Activated CD8-positive, alpha-beta T cell treated with anti-CD3 and anti-CD28 coated beads for 36 hours (primary cell): ENCODE data around the gene CDC6. TPM values are rescaled to one million over a fixed set of nuclear protein-coding genes. Genes with fewer than 3 reads are reported as not detected.

Source experiments
- ATAC-seq: fragments of 200-7000 bp; cut with Tn5 transposase; one replicate; pipeline ENCODE4 v1.10.0; 2021; ENCODE audit warnings: mild to moderate bottlenecking, moderate library complexity
- CTCF ChIA-PET: fragments of 350-600 bp; sonication (Branson Sonifier 250); formaldehyde crosslinking; loops from one replicate; lab custom pipeline; 2021; ENCODE audit warnings: antibody characterized with exemption; lab: Charles Lee
- POLR2A ChIA-PET: fragments of 350-600 bp; sonication (Branson Sonifier 250); formaldehyde crosslinking; loops from one replicate; lab custom pipeline; 2021; ENCODE audit warnings: antibody characterized with exemption; lab: Charles Lee
- DNase-seq: peaks from one replicate; pipeline ENCODE4 v3.0.0-alpha.2; 2020
- H3K27ac Mint-ChIP-seq: one replicate; pipeline ENCODE4 v1.8.0; 2021; ENCODE audit warnings: mild to moderate bottlenecking, mixed read lengths
- H3K27me3 Mint-ChIP-seq: one replicate; pipeline ENCODE4 v1.8.0; 2021; ENCODE audit warnings: mixed read lengths
- H3K36me3 Mint-ChIP-seq: one replicate; pipeline ENCODE4 v1.8.0; 2021; ENCODE audit warnings: low read depth, mixed read lengths
- H3K4me1 Mint-ChIP-seq: one replicate; pipeline ENCODE4 v1.8.0; 2021; ENCODE audit warnings: low read depth, mixed read lengths
- H3K4me3 Mint-ChIP-seq: one replicate; pipeline ENCODE4 v1.8.0; 2021; ENCODE audit warnings: mild to moderate bottlenecking, moderate library complexity, mixed read lengths
- H3K9me3 Mint-ChIP-seq: one replicate; pipeline ENCODE4 v1.8.0; 2021; ENCODE audit warnings: mixed read lengths
- intact Hi-C: fragments of 100-400 bp; cut with micrococcal nuclease; formaldehyde crosslinking; loops from one replicate; pipeline ENCODE4 v1.10.0; 2022
- total RNA-seq, 2 experiments: library from RNA; stranded (reverse); gene quantifications; one replicate each; pipeline ENCODE4 v1.2.3, GENCODE V29; 2021
- TF ChIP-seq, protein P1 (sequence below): fragments of 200-600 bp; IDR thresholded peaks from one replicate; pipeline ENCODE4 v1.8.0; 2022; ENCODE audit warnings: antibody characterized with exemption, mild to moderate bottlenecking

The CDC6 gene
- total RNA-seq, 2 experiments from 2014 or later = 110 to 118 TPM

DNA sequence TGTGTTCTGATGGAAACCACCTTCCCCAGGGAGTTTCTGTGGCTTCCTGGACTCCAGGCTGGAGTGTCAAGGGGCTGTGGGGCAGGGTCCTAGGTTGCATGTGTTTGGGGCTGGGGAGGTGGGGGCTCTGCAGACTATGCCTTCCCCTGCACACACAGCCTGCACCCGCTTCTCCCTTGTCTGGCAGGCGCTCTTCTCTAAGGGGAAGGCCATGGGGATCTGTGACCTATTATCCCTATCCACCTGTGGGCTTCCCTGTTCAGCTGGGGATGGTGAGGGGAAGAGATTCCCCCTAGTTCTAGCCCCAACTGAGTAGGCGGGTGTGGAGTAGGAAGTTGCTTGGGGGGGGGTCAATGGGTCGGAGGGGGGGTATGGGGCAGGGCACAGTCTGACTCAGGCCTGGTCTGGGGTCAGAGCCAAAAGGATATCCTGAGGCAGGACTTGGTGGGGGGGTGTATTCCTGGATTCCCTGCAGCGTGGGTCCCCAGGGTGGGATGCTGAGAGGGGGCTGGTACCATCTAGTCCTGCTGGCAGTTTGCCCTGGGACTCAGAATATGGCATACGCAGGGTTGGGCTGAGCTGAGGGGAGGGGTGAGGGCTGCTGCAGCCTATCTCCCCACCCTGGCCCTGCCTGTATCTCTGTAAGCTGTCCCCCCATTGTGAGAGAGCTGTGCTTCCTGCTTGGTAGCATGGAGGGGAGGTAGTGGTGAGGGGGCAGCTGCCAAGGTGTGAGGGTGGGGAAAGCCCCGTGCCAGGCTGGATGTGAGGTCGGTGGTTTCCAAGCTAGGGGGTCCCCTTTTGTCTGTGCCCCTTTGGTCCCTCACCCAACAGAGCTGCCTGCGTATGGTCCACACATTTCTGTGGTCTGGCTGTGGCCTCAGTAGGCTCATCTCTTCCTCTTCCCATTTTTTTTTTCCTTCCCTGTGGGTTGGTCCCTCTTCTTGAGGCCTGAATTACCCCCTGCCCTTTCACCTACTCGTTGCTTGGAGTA lies 36.0 kb downstream of the CDC6 start:
- H3K27me3 Mint-ChIP-seq = no peaks in the 10 kb centered on the region
- H3K36me3 Mint-ChIP-seq = peaks cover 12% of the 10 kb centered on the region
- peak overlapping the region; percentile 99 for H3K27ac Mint-ChIP-seq
- peak; percentile 91 for DNase-seq
- H3K4me1 Mint-ChIP-seq = peaks cover 86% of the 10 kb centered on the region
- peak overlapping the region; percentile 98 for H3K4me3 Mint-ChIP-seq
- CTCF ChIA-PET = interaction anchor here (0.7 to 42.0 kb wide), 7 partner anchors 8 to 132 kb away, joined by 3 to 780 read pairs (median 4); partner anchors contain the start of gene RARA
- TF ChIP-seq, protein P1, sequence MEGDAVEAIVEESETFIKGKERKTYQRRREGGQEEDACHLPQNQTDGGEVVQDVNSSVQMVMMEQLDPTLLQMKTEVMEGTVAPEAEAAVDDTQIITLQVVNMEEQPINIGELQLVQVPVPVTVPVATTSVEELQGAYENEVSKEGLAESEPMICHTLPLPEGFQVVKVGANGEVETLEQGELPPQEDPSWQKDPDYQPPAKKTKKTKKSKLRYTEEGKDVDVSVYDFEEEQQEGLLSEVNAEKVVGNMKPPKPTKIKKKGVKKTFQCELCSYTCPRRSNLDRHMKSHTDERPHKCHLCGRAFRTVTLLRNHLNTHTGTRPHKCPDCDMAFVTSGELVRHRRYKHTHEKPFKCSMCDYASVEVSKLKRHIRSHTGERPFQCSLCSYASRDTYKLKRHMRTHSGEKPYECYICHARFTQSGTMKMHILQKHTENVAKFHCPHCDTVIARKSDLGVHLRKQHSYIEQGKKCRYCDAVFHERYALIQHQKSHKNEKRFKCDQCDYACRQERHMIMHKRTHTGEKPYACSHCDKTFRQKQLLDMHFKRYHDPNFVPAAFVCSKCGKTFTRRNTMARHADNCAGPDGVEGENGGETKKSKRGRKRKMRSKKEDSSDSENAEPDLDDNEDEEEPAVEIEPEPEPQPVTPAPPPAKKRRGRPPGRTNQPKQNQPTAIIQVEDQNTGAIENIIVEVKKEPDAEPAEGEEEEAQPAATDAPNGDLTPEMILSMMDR = no peak
- ATAC-seq = peak; percentile 57
- intact Hi-C loops = no loop called here
- H3K9me3 Mint-ChIP-seq = no peaks in the 10 kb centered on the region
- POLR2A ChIA-PET = interaction anchor here (0.8 to 11.5 kb wide), 16 partner anchors 8 to 238 kb away, joined by 3 to 101 read pairs (median 4); partner anchors contain the start of gene RARA

DNA sequence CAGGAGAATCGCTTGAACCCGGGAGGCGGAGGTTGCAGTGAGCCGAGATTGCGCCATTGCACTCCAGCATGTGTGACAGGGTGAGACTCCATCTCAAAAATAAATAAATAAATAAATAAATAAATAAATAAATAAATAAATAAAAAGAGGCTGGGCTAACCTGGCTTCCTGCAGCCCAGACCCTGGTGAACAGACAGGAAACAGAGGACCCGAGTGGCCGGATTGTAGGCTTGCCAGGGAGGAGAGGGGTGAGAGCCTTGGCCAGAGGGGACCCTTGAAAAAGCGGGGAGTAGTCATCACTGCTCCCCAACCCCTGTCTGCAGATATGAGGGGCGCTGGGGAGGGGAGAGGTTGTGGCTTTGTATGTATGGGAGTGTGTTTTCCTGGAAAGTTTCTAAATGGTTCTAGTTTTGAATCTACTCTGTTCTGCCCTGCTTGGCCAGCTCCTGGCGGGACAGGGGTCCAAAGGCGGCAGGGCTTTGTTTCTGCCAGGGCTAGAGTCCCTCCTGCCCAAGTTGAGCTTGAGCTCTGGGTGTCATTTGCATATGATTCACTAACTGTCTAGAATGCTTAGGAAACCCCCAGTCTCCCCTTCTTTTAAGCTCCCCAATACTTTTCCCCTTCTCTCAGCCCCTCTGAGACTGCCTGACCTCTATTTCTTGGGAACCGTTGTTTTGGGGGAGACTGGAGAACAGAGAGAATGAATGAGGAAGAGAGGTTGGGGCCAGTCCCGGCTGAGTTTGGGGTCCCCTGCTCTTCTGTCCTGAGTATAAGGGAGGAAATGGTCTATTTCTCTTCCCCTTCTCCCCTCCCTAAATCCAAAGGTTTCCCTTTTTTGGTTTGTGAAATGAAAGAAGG lies 37.7 kb downstream of the CDC6 start:
- H3K9me3 Mint-ChIP-seq = no peaks in the 10 kb centered on the region
- CTCF ChIA-PET = interaction anchor here (0.9 to 42.0 kb wide), 6 partner anchors 8 to 208 kb away, joined by 3 to 780 read pairs (median 8); no protein-coding TSS in a partner anchor
- H3K4me3 Mint-ChIP-seq = peak overlapping the region; percentile 57
- POLR2A ChIA-PET = interaction anchor here (0.6 to 11.5 kb wide), 14 partner anchors 9 to 238 kb away, joined by 3 to 101 read pairs (median 4); partner anchors contain the start of genes RARA and TOP2A
- peaks cover 15% of the 10 kb centered on the region for H3K36me3 Mint-ChIP-seq
- intact Hi-C loops = no loop called here
- H3K27ac Mint-ChIP-seq = peak overlapping the region; percentile 99
- ATAC-seq (no peak), DNase-seq (no peak)
- H3K27me3 Mint-ChIP-seq = no peaks in the 10 kb centered on the region
- H3K4me1 Mint-ChIP-seq = peaks cover 92% of the 10 kb centered on the region
- TF ChIP-seq, protein P1 = no peak

DNA sequence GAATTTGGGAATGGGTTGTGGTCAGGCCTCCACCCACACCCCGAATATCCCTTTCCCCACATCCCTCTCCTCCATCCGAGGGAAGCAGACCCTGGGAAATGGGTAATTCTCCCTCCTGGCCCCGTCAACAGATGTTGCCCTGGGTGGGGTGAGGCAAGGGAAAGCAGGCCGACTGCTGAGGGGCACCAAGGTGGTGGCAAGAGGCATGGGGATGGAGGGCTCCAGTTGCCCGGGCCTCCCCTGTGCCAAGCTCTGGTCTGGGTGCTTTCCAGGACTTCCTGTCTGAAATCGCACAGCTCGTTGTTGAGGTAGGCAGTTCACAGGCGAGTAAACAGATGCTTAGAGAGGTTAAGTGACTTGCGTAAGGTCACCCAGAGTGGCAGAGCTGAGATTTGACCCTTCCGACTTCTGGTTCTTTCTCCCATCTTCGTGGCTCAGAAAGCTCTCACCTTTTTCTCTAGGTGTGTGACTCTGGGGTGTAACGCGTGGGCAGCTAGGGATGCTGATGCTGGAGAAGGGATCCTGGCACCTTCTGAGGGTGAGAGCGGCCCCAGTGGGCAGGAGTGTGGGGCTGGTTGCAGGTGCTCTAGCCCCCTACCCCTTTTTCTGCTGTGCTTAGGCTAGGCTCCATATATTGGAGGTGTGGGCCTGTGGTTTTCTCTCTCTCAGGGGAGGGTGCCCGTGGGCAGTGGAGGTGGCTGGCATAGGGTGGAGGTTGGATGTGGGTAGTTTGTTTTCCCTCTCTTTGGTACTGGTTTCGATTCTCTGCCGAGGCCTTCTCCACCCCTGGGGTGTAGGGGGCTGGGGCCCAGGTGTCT lies 38.5 kb downstream of the CDC6 start:
- peak; percentile 24 for ATAC-seq
- peak; percentile 81 for DNase-seq
- TF ChIP-seq, protein P1 = no peak
- ChIA-PET POLR2A (interaction anchor here (0.6 to 11.5 kb wide), 12 partner anchors 10 to 224 kb away, joined by 3 to 101 read pairs (median 4); partner anchors contain the start of genes RARA and TOP2A), CTCF (interaction anchor here (0.9 to 42.0 kb wide), 7 partner anchors 9 to 207 kb away, joined by 3 to 780 read pairs (median 4); no protein-coding TSS in a partner anchor)
- Mint-ChIP-seq H3K4me1 (peaks cover 92% of the 10 kb centered on the region), H3K36me3 (peaks cover 22% of the 10 kb centered on the region), H3K4me3 (peak overlapping the region; percentile 57), H3K9me3 (no peaks in the 10 kb centered on the region), H3K27ac (peak overlapping the region; percentile 80), H3K27me3 (no peaks in the 10 kb centered on the region)
- intact Hi-C loops = no loop called here

DNA sequence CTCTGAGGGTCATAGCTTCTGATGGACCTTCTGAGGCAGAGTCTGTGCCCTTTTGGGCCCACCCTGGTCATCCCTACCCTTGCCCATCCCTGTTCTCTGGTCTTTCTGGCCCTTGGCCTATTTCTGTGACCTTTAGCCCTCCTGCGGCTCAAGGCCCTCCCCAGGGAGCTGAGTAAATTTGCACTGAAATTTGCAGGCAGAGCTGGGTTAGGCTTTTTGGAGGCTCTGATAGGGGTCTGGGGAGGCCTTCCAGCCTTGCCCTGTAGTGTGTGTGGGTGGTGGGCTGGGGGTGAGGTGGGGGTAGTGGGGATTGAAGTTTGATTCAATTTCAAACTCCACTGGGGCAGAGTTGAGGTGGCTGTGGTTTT lies 39.1 kb downstream of the CDC6 start:
- no peak for ATAC-seq
- CTCF ChIA-PET = interaction anchor here (1.1 to 42.0 kb wide), 6 partner anchors 8 to 160 kb away, joined by 3 to 780 read pairs (median 12); no protein-coding TSS in a partner anchor
- peak overlapping the region; percentile 80 for H3K27ac Mint-ChIP-seq
- H3K27me3 Mint-ChIP-seq = no peaks in the 10 kb centered on the region
- peaks cover 92% of the 10 kb centered on the region for H3K4me1 Mint-ChIP-seq
- H3K36me3 Mint-ChIP-seq = peaks cover 28% of the 10 kb centered on the region
- intact Hi-C loops = no loop called here
- H3K4me3 Mint-ChIP-seq = peak overlapping the region; percentile 57
- H3K9me3 Mint-ChIP-seq = no peaks in the 10 kb centered on the region
- POLR2A ChIA-PET = interaction anchor here (0.8 to 11.5 kb wide), 8 partner anchors 10 to 182 kb away, joined by 3 to 101 read pairs (median 4); partner anchors contain the start of genes RARA and TOP2A
- TF ChIP-seq, protein P1 = no peak
- no peak for DNase-seq
